NCI-H774 (cell line): ENCODE measurements around the gene SMG6.

Source experiments
- DNase-seq: peaks from one replicate; lab custom pipeline; 2025; lab: John Stamatoyannopoulos, UW

Gene SMG6

GRCh38 chr17:2076087-2076984 lies 227.2 kb downstream of the SMG6 start:
- no peak for DNase-seq

GRCh38 chr17:2075336-2076086 lies 228.1 kb downstream of the SMG6 start:
- DNase-seq, result no peak

GRCh38 chr17:2074919-2075318 lies 228.7 kb downstream of the SMG6 start:
- no peak for DNase-seq

- no peak for DNase-seq
Measured at GRCh38 chr17:2071455-2072281, 231.9 kb downstream of the SMG6 start.

- no peak for DNase-seq
Measured at GRCh38 chr17:2071024-2071385, 232.6 kb downstream of the SMG6 start.

- no peak for DNase-seq
Measured at GRCh38 chr17:2070241-2071023, 233.2 kb downstream of the SMG6 start.

- no peak for DNase-seq
Measured at GRCh38 chr17:2068519-2069051, 235.0 kb downstream of the SMG6 start.

GRCh38 chr17:2068031-2068518 lies 235.5 kb downstream of the SMG6 start:
- DNase-seq, result no peak

- no peak for DNase-seq
Measured at GRCh38 chr17:2067608-2068024, 236.0 kb downstream of the SMG6 start.

- no peak for DNase-seq
Measured at GRCh38 chr17:2067048-2067561, 236.5 kb downstream of the SMG6 start.

- no peak for DNase-seq
Measured at GRCh38 chr17:2065949-2066400, 237.6 kb downstream of the SMG6 start.

GRCh38 chr17:2064980-2065785 lies 238.4 kb downstream of the SMG6 start:
- no peak for DNase-seq

- no peak for DNase-seq
Measured at GRCh38 chr17:2064520-2064971, 239.0 kb downstream of the SMG6 start.

GRCh38 chr17:2064147-2064489 lies 239.5 kb downstream of the SMG6 start:
- no peak for DNase-seq

- no peak for DNase-seq
Measured at GRCh38 chr17:2063261-2064146, 240.1 kb downstream of the SMG6 start.

GRCh38 chr17:2062571-2063183 lies 240.9 kb downstream of the SMG6 start:
- no peak for DNase-seq

GRCh38 chr17:2061441-2061958 lies 242.1 kb downstream of the SMG6 start:
- no peak for DNase-seq
